ENCODE results near the gene FCSK. TPM values are rescaled to one million over a fixed set of nuclear protein-coding genes. Genes with fewer than 3 reads are reported as not detected.

FCSK gene
- total and polyA plus RNA-seq, 2 of the 13 experiments (the other 11 are each of a cell fraction or from before 2014, with no cell fraction given) = 9.1 to 19.2 TPM

- TF ChIP-seq ZBED4 (CRISPR knock-in tag; IDR thresholded peaks at IDR 0.05; ENCODE audit: borderline replicate concordance) = peak; percentile 32; the same call in 1 of the 2 replicates
- TF ChIP-seq TBX2 (CRISPR knock-in tag; IDR thresholded peaks at IDR 0.05; ENCODE audit: borderline replicate concordance) = peak; percentile 79
- peak; percentile 90 for TF ChIP-seq ZNF776 (CRISPR knock-in tag; IDR thresholded peaks at IDR 0.05)
- no peak for TF ChIP-seq ZNF816 (CRISPR knock-in tag; IDR thresholded peaks at IDR 0.05; ENCODE audit: borderline replicate concordance)
- TF ChIP-seq KDM3A (CRISPR knock-in tag; IDR thresholded peaks at IDR 0.05; ENCODE audit: low read depth) = no peak; the same call in 1 of the 2 replicates
- no peak for TF ChIP-seq SKIL (CRISPR knock-in tag; IDR thresholded peaks at IDR 0.05; ENCODE audit: borderline replicate concordance)
- no peak for TF ChIP-seq ATM (IDR thresholded peaks at IDR 0.05; ENCODE audit: borderline replicate concordance)
- peak; percentile 1; the same call in 1 of the 2 replicates for TF ChIP-seq NCOR1 (IDR thresholded peaks at IDR 0.05; ENCODE audit: borderline replicate concordance, low read length)
- no peak for TF ChIP-seq ZNF580 (CRISPR knock-in tag; IDR thresholded peaks at IDR 0.05; ENCODE audit: borderline replicate concordance, low read depth)
- TF ChIP-seq ZNF276 (CRISPR knock-in tag; IDR thresholded peaks at IDR 0.05; ENCODE audit: low read depth) = peak; percentile 76; the same call in 1 of the 2 replicates
- peak; percentile 87 for TF ChIP-seq GATAD1 (CRISPR knock-in tag; IDR thresholded peaks at IDR 0.05)
- 0 out of 2 replicates have a peak, but pooled peaks have one; percentile 53 for TF ChIP-seq SNAPC2 (CRISPR knock-in tag; IDR thresholded peaks at IDR 0.05)
- TF ChIP-seq HNRNPH1 (optimal IDR thresholded peaks at IDR 0.05; ENCODE audit: low read depth, low read length) = no peak
- TF ChIP-seq XBP1 (CRISPR knock-in tag; IDR thresholded peaks at IDR 0.05) = peak; percentile 91
- TF ChIP-seq PRDM4 (CRISPR knock-in tag; IDR thresholded peaks at IDR 0.05; ENCODE audit: borderline replicate concordance) = no peak
- no peak for TF ChIP-seq ZNF468 (CRISPR knock-in tag; IDR thresholded peaks at IDR 0.05)
- TF ChIP-seq HMGA1 (CRISPR knock-in tag; conservative IDR thresholded peaks at IDR 0.05) = no peak
These were observed at the start of gene FCSK (continued) for GRCh38 chr16:70454222-70455034.

Measured in HepG2 (cell line).